Upper lobe of right lung (tissue), 1 donor: ENCODE results near the gene WNT2. TPM values are rescaled to one million over a fixed set of nuclear protein-coding genes. Genes with fewer than 3 reads are reported as not detected.

Experiments
- ATAC-seq: fragments of 200-7000 bp; cut with Tn5 transposase; one replicate; pipeline ENCODE4 v1.9.1; 2020; ENCODE audit warnings: mild to moderate bottlenecking, moderate library complexity
- DNase-seq: peaks from one replicate; pipeline ENCODE4 v3.0.0-alpha.2; 2020
- H3K27ac ChIP-seq: fragments of 200-600 bp; one replicate; pipeline ENCODE4 v1.8.0; 2022
- H3K27me3 ChIP-seq: fragments of 200-600 bp; one replicate; pipeline ENCODE4 v1.8.0; 2022; ENCODE audit warnings: mild to moderate bottlenecking
- H3K36me3 ChIP-seq: fragments of 200-600 bp; one replicate; pipeline ENCODE4 v1.8.0; 2022
- H3K4me1 ChIP-seq: fragments of 200-600 bp; one replicate; pipeline ENCODE4 v1.8.0; 2022
- H3K4me3 ChIP-seq: fragments of 200-600 bp; one replicate; pipeline ENCODE4 v1.8.0; 2022; ENCODE audit warnings: mild to moderate bottlenecking
- H3K9me3 ChIP-seq: fragments of 200-600 bp; one replicate; pipeline ENCODE4 v1.8.0; 2022
- CTCF ChIP-seq: fragments of 200-600 bp; IDR thresholded peaks from one replicate; pipeline ENCODE4 v1.8.0; 2022; ENCODE audit warnings: antibody characterized with exemption
- intact Hi-C: fragments of 100-400 bp; cut with DNase I; formaldehyde crosslinking; loops from one replicate; pipeline ENCODE4 v1.11.0; 2022
- total RNA-seq: library from RNA; stranded (reverse); fragmentation: NEBNext Ultra II Directional; extraction: Animal tissue kit (Norgen Biotek cat#: 25700); gene quantifications from one replicate; pipeline ENCODE4 v1.2.1, GENCODE V29; 2021
- donor health status: DM: no; HTN: yes; CAD: no; lungs with severe emphysema.

WNT2 gene
- total RNA-seq, 1 donor from 2014 or later, result 12.9 TPM

- intact Hi-C loops, result no loop called here
- no peak overlapping the region for H3K27ac ChIP-seq
- no peak for DNase-seq
These were observed 95.8 kb downstream of the WNT2 start for GRCh38 chr7:117227091-117227490.

GRCh38 chr7:117225536-117225935 lies 97.3 kb downstream of the WNT2 start:
- Histone ChIP-seq H3K27me3 (no peaks in the 10 kb centered on the region), H3K4me3 (no peak overlapping the region), H3K36me3 (peaks cover 15% of the 10 kb centered on the region), H3K27ac (no peak overlapping the region), H3K4me1 (no peaks in the 10 kb centered on the region), H3K9me3 (no peaks in the 10 kb centered on the region)
- intact Hi-C loops, result no loop called here
- DNase-seq, result no peak
- TF ChIP-seq CTCF, result no peak
- no peak for ATAC-seq

More at GRCh38 chr7:117227091-117227490, 95.8 kb downstream of the WNT2 start:
- H3K4me1 ChIP-seq, result no peaks in the 10 kb centered on the region
- H3K9me3 ChIP-seq, result no peaks in the 10 kb centered on the region
- TF ChIP-seq CTCF, result no peak
- H3K4me3 ChIP-seq, result no peak overlapping the region
- peaks cover 7% of the 10 kb centered on the region for H3K36me3 ChIP-seq
- H3K27me3 ChIP-seq, result no peaks in the 10 kb centered on the region
- ATAC-seq, result no peak

Other genes starting within 250 kb of the WNT2 start
- gene ASZ1, start 104.4 kb upstream of the WNT2 start, total RNA-seq, result not detected
- gene CFTR, start 157.0 kb upstream of the WNT2 start, total RNA-seq, result 28.0 TPM